Tibial nerve (tissue), 4 donors: Measurements from ENCODE around the gene PROK1. TPM values are rescaled to one million over a fixed set of nuclear protein-coding genes. Genes with fewer than 3 reads are reported as not detected.
A peak's percentile ranks its signal among the peaks of the same experiment; 100 is the strongest.
"Not testable (repeated sequence)": the region's sequence is repeated elsewhere in the genome, so short reads cannot be mapped to it uniquely, and the experiment has no call there.

Experiments used
- DNase-seq, 2 donors: peaks; one replicate each; pipeline ENCODE4 v3.0.0-alpha.2; 2019; ENCODE audit warnings: low spot score in 2 of 2
- H3K27ac ChIP-seq, 4 donors: fragments of 200-600 bp; sonication (generic) in 3 of 4; one replicate each; pipeline ENCODE4 v1.5.1; 2017 to 2019; ENCODE audit warnings: mild to moderate bottlenecking in 1 of 4
- H3K27me3 ChIP-seq, 2 donors: fragments of 200-600 bp; sonication (generic) in 1 of 2; one replicate each; pipeline versions ENCODE4 v1.5.1 to v1.6.0; 2017 to 2019
- H3K36me3 ChIP-seq, 3 donors: fragments of 200-600 bp; sonication (generic); one replicate each; pipeline ENCODE4 v1.5.1; 2018 to 2019
- H3K4me1 ChIP-seq, 4 donors: fragments of 200-600 bp; sonication (generic) in 3 of 4; one replicate each; pipeline ENCODE4 v1.5.1; 2017 to 2019
- H3K4me3 ChIP-seq, 4 donors: fragments of 200-600 bp; sonication (generic) in 3 of 4; one replicate each; pipeline ENCODE4 v1.5.1; 2017 to 2019; ENCODE audit warnings: mild to moderate bottlenecking in 1 of 4, moderate library complexity in 1 of 4
- H3K9me3 ChIP-seq, 4 donors: fragments of 200-600 bp; sonication (generic) in 3 of 4; one replicate each; pipeline ENCODE4 v1.5.1; 2017 to 2019
- CTCF ChIP-seq, 5 experiments: fragments of 200-600 bp in 3 of 5; fragments of 450-650 bp in 2 of 5; sonication (generic) in 3 of 5; IDR thresholded peaks; one replicate each; pipeline ENCODE4 v1.5.1; 2016 to 2019; ENCODE audit warnings: antibody characterized with exemption in 5 of 5, mild to moderate bottlenecking in 3 of 5, moderate library complexity in 2 of 5
- EP300 ChIP-seq, 2 donors: sonication (generic); formaldehyde crosslinking; IDR thresholded peaks; one replicate each; pipeline ENCODE4 v1.6.1; 2017; ENCODE audit warnings: antibody characterized with exemption in 2 of 2, mild to moderate bottlenecking in 1 of 2
- POLR2A ChIP-seq, 2 donors: fragments of 450-650 bp; IDR thresholded peaks; one replicate each; pipeline ENCODE4 v1.6.1; 2017; ENCODE audit warnings: antibody characterized with exemption in 2 of 2, mild to moderate bottlenecking in 2 of 2, moderate library complexity in 2 of 2
- WGBS, 2 donors: methylation state at CpG; one replicate each; pipeline ENCODE4 v1.1.5; 2018; 5-methylcytosine and 5-hydroxymethylcytosine counted together
- total RNA-seq, 4 donors: library from RNA; depleted of rRNA; stranded (reverse); fragments of >200 nt; gene quantifications; one replicate each; pipeline ENCODE4 v1.1.0, GENCODE V29; 2016

PROK1 gene, protein sequence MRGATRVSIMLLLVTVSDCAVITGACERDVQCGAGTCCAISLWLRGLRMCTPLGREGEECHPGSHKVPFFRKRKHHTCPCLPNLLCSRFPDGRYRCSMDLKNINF
- total RNA-seq = 1 to 10 TPM in 3 of 4 donors, not detected in 1; 1.2 to 6.9 (median 4.6) TPM

DNA sequence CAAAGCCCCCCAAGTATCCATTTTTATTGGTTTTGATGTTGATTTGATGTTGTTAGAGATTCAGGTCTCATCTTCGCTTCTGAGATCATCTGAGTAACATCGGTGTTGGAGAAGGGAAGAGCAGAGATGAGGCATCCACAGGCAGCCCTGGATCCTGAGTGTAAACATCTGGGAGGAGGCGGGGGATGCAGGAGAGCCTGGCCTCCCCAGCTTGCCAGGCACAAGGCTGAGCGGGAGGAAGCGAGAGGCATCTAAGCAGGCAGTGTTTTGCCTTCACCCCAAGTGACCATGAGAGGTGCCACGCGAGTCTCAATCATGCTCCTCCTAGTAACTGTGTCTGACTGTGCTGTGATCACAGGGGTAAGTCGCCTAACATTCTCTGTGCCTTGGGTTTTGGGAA is at the start of gene PROK1:
Gene PROK1 (plus strand): TSS at position 221 of the 400 bp plus-strand sequence. CDS start 68 bp downstream, at position 289.
- TF ChIP-seq POLR2A (IDR thresholded peaks at IDR 0.05) = no peak
- TF ChIP-seq EP300 (IDR thresholded peaks at IDR 0.05) = no peak
- TF ChIP-seq CTCF (IDR thresholded peaks at IDR 0.05) = no peak
- DNase-seq = no peak
- Histone ChIP-seq H3K4me1 (no peaks in the 10 kb centered on the region), H3K27me3 (peaks cover 0 to 7% of the 10 kb centered on the region in 2 donors), H3K27ac (no peak within 1 kb of the TSS), H3K36me3 (no peaks in the 10 kb centered on the region), H3K9me3 (no peaks in the 10 kb centered on the region), H3K4me3 (no peak within 1 kb of the TSS)
- 76 to 77% methylated on average over 8 of the region's 8 CpGs for WGBS, 2 donors

- DNase-seq = no peak
- Histone ChIP-seq H3K4me3 (no peak overlapping the region), H3K4me1 (peaks cover 0 to 30% (median 10%) of the 10 kb centered on the region in 4 donors), H3K9me3 (no peaks in the 10 kb centered on the region), H3K27me3 (no peaks in the 10 kb centered on the region), H3K27ac (no peak overlapping the region), H3K36me3 (peaks cover 0 to 67% (median 16%) of the 10 kb centered on the region in 3 donors)
- 93 to 95% methylated on average over 5 of the region's 5 CpGs for WGBS, 2 donors
- TF ChIP-seq CTCF (IDR thresholded peaks at IDR 0.05) (no peak), POLR2A (IDR thresholded peaks at IDR 0.05) (no peak), EP300 (IDR thresholded peaks at IDR 0.05) (no peak)
Measured at GRCh38 chr1:110403805-110404204, 47.1 kb upstream of the PROK1 start.

DNA sequence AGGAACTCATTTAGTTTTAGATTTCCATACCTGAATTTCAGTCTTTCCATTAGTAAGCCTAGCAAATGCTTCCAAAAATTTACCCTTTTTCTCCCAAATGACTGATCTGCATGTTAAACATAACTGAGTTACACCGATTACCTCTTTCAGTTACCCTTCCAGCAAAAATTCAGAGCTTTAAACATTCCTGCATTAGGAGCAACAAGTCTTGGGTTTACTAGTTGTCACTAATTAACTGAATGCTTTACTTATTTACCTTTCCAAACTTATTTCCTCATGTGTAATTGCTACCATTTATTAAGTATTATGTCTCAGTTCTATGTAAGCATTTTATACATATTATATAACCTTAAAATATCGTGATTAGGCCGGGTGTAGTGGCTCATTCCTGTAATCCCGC is 46.5 kb upstream of the PROK1 start:
- no peak for DNase-seq
- TF ChIP-seq CTCF (IDR thresholded peaks at IDR 0.05) (no peak), EP300 (IDR thresholded peaks at IDR 0.05) (no peak), POLR2A (IDR thresholded peaks at IDR 0.05) (no peak)
- H3K36me3 ChIP-seq = peaks cover 0 to 62% (median 16%) of the 10 kb centered on the region in 3 donors
- no peak overlapping the region for H3K4me3 ChIP-seq
- 93 to 94% methylated on average over 4 of the region's 4 CpGs for WGBS, 2 donors
- no peaks in the 10 kb centered on the region for H3K27me3 ChIP-seq
- peaks cover 0 to 36% (median 10%) of the 10 kb centered on the region in 4 donors for H3K4me1 ChIP-seq
- no peak overlapping the region for H3K27ac ChIP-seq
- no peaks in the 10 kb centered on the region for H3K9me3 ChIP-seq

GRCh38 chr1:110406407-110406806 is 44.5 kb upstream of the PROK1 start:
- H3K27ac ChIP-seq = peak overlapping the region in 3 of 4 donors; percentile 98 to 99 (median 99)
- peak overlapping the region; percentile 79 to 99 (median 96) for H3K4me3 ChIP-seq

DNA sequence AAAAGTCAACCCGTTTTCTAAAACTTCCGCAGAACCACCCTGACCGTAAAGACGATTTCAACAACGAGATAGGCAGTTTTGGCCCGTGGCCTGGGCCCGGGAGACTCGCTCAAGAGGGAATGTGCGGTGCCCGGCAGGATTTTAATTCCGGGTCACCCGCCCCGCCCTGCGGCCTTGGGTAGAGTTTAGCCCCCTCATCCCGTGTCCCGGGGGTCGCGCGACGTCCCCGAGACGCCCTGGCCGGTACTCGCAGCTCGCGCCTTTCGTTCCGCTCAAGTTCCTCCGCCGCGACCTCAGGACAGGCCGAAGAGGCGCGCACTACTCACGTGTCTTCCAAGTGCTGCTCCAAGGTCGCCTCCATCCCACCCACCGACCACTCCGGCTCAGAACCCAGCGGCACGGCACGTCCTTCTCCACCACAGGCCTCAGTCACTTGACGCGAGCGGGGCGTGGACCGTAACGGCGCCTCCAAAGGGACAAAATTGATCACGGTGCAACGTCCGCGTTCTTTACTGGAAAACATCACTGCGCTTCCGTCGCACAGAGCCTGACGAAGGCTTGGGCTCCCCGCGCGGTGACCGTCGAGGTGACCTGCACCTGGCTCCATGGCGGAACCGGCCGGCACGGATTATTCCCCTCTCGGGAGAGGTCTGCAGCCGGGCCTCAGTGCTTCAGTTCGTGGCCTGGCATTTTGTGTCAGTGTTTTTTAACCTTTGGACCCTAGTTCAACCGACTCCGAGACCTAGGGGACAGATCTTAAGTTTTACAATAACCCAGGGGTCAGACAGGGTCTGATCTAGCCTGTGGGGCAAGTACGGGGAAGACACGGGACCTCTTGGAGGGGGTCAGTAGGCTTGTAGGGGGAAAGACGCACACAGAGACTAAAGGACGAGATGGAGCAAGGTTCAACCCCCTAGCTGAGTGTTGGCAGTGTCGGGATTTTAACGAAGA is 43.4 kb upstream of the PROK1 start, which contains the start of gene LAMTOR5:
Gene LAMTOR5 (minus strand): TSS at position 435 of the 951 bp plus-strand sequence. CDS start 74 bp downstream, at position 361.
- no peaks in the 10 kb centered on the region for H3K27me3 ChIP-seq
- peak within 1 kb of the TSS; percentile 79 to 99 (median 96) for H3K4me3 ChIP-seq
- WGBS, 2 donors = 0 to 1% methylated on average over 55 to 65 of the region's 76 CpGs
- no peaks in the 10 kb centered on the region for H3K9me3 ChIP-seq
- peaks cover 0 to 30% (median 8%) of the 10 kb centered on the region in 3 donors for H3K36me3 ChIP-seq
- H3K27ac ChIP-seq = peak within 1 kb of the TSS; percentile 91 to 99 (median 98)
- TF ChIP-seq EP300 (IDR thresholded peaks at IDR 0.05) (peak; percentile 82 to 100), POLR2A (IDR thresholded peaks at IDR 0.05) (peak in 1 of 2 donors; percentile 91), CTCF (IDR thresholded peaks at IDR 0.05) (peak in 2 of 5 experiments; percentile 43 to 60)
- DNase-seq = peak; percentile 88 to 94
- H3K4me1 ChIP-seq = peaks cover 0 to 38% (median 10%) of the 10 kb centered on the region in 4 donors

More at GRCh38 chr1:110406407-110406806, 44.5 kb upstream of the PROK1 start:
- H3K36me3 ChIP-seq = peaks cover 0 to 41% (median 12%) of the 10 kb centered on the region in 3 donors
- not testable (repeated sequence) for DNase-seq, H3K27me3 ChIP-seq, H3K9me3 ChIP-seq
- WGBS, 2 donors = 68 to 69% methylated on average over 15 of the region's 15 CpGs
- peaks cover 0 to 38% (median 10%) of the 10 kb centered on the region in 4 donors for H3K4me1 ChIP-seq
